Activated naive CD8-positive, alpha-beta T cell treated with anti-CD3 and anti-CD28 coated beads for 36 hours (primary cell): ENCODE results near the gene LRCH4. TPM values are rescaled to one million over a fixed set of nuclear protein-coding genes. Genes with fewer than 3 reads are reported as not detected.

Experiments
- DNase-seq: peaks from one replicate; pipeline ENCODE4 v3.0.0; 2021
- H3K27ac Mint-ChIP-seq: one replicate; pipeline ENCODE4 v1.8.0; 2022; ENCODE audit warnings: mild to moderate bottlenecking, moderate library complexity, mixed read lengths
- H3K27me3 Mint-ChIP-seq: one replicate; pipeline ENCODE4 v1.8.0; 2022; ENCODE audit warnings: mild to moderate bottlenecking, mixed read lengths
- H3K36me3 Mint-ChIP-seq: one replicate; pipeline ENCODE4 v1.8.0; 2021; ENCODE audit warnings: mild to moderate bottlenecking, mixed read lengths
- H3K4me1 Mint-ChIP-seq: one replicate; pipeline ENCODE4 v1.8.0; 2021; ENCODE audit warnings: mixed read lengths
- H3K4me3 Mint-ChIP-seq: one replicate; pipeline ENCODE4 v1.8.0; 2022; ENCODE audit warnings: mild to moderate bottlenecking, moderate library complexity, mixed read lengths
- H3K9me3 Mint-ChIP-seq: one replicate; pipeline ENCODE4 v1.8.0; 2022; ENCODE audit warnings: mixed read lengths
- total RNA-seq, 2 experiments: library from RNA; stranded (reverse); gene quantifications; one replicate each; pipeline ENCODE4 v1.2.3, GENCODE V29; 2021

The LRCH4 gene
- 10 to 100 TPM; 65.6 to 68.1 TPM for total RNA-seq

- Mint-ChIP-seq H3K9me3 (no peaks in the 10 kb centered on the region), H3K27ac (peak within 1 kb of the TSS; percentile 76), H3K36me3 (no peaks in the 10 kb centered on the region), H3K4me1 (peaks cover 21% of the 10 kb centered on the region), H3K27me3 (peaks cover 8% of the 10 kb centered on the region), H3K4me3 (peak within 1 kb of the TSS; percentile 91)
- DNase-seq = peak; percentile 65
Measured at GRCh38 chr7:100585511-100586265, at the start of gene LRCH4. LRCH4 (minus strand) TSS chr7:100586129; CDS start chr7:100586100, 29 bp downstream.

GRCh38 chr7:100632951-100633717, 47.2 kb upstream of the LRCH4 start:
- Mint-ChIP-seq H3K9me3 (no peaks in the 10 kb centered on the region), H3K27ac (peak overlapping the region; percentile 91), H3K36me3 (peaks cover 16% of the 10 kb centered on the region), H3K27me3 (peaks cover 16% of the 10 kb centered on the region), H3K4me1 (peaks cover 11% of the 10 kb centered on the region), H3K4me3 (peak overlapping the region; percentile 88)
- peak; percentile 72 for DNase-seq

GRCh38 chr7:100630066-100630465, 44.1 kb upstream of the LRCH4 start:
- no peak for DNase-seq
- H3K9me3 Mint-ChIP-seq = no peaks in the 10 kb centered on the region
- peaks cover 21% of the 10 kb centered on the region for H3K4me1 Mint-ChIP-seq
- H3K27ac Mint-ChIP-seq = no peak overlapping the region
- no peak overlapping the region for H3K4me3 Mint-ChIP-seq
- H3K27me3 Mint-ChIP-seq = peaks cover 16% of the 10 kb centered on the region
- H3K36me3 Mint-ChIP-seq = peaks cover 14% of the 10 kb centered on the region

- H3K4me1 Mint-ChIP-seq = peaks cover 21% of the 10 kb centered on the region
- peak; percentile 31 for DNase-seq
- H3K27ac Mint-ChIP-seq = no peak overlapping the region
- no peak overlapping the region for H3K4me3 Mint-ChIP-seq
- H3K27me3 Mint-ChIP-seq = peaks cover 13% of the 10 kb centered on the region
- H3K36me3 Mint-ChIP-seq = peaks cover 14% of the 10 kb centered on the region
- H3K9me3 Mint-ChIP-seq = no peaks in the 10 kb centered on the region
Measured at GRCh38 chr7:100629117-100629716, 43.3 kb upstream of the LRCH4 start.

- peak overlapping the region; percentile 78 for H3K4me3 Mint-ChIP-seq
- peak overlapping the region; percentile 56 for H3K27ac Mint-ChIP-seq
- peaks cover 8% of the 10 kb centered on the region for H3K36me3 Mint-ChIP-seq
- H3K4me1 Mint-ChIP-seq = peaks cover 14% of the 10 kb centered on the region
- H3K9me3 Mint-ChIP-seq = no peaks in the 10 kb centered on the region
- no peak for DNase-seq
- H3K27me3 Mint-ChIP-seq = peaks cover 1% of the 10 kb centered on the region
Measured at GRCh38 chr7:100627238-100627549, 41.3 kb upstream of the LRCH4 start.

GRCh38 chr7:100626530-100627237, 40.8 kb upstream of the LRCH4 start:
- Mint-ChIP-seq H3K4me3 (peak overlapping the region; percentile 78), H3K36me3 (peaks cover 8% of the 10 kb centered on the region), H3K4me1 (peaks cover 13% of the 10 kb centered on the region), H3K9me3 (no peaks in the 10 kb centered on the region), H3K27ac (peak overlapping the region; percentile 81), H3K27me3 (no peaks in the 10 kb centered on the region)
- DNase-seq = peak; percentile 83

GRCh38 chr7:100626055-100626454, 40.1 kb upstream of the LRCH4 start:
- no peak for DNase-seq
- no peaks in the 10 kb centered on the region for H3K27me3 Mint-ChIP-seq
- peaks cover 8% of the 10 kb centered on the region for H3K36me3 Mint-ChIP-seq
- H3K4me3 Mint-ChIP-seq = peak overlapping the region; percentile 78
- H3K27ac Mint-ChIP-seq = no peak overlapping the region
- H3K9me3 Mint-ChIP-seq = no peaks in the 10 kb centered on the region
- peaks cover 11% of the 10 kb centered on the region for H3K4me1 Mint-ChIP-seq

GRCh38 chr7:100623951-100624824, 38.3 kb upstream of the LRCH4 start:
- H3K4me1 Mint-ChIP-seq = peaks cover 9% of the 10 kb centered on the region
- peaks cover 6% of the 10 kb centered on the region for H3K36me3 Mint-ChIP-seq
- H3K9me3 Mint-ChIP-seq = no peaks in the 10 kb centered on the region
- H3K27me3 Mint-ChIP-seq = no peaks in the 10 kb centered on the region
- H3K27ac Mint-ChIP-seq = no peak overlapping the region
- DNase-seq = no peak
- no peak overlapping the region for H3K4me3 Mint-ChIP-seq

GRCh38 chr7:100621554-100621953, 35.6 kb upstream of the LRCH4 start:
- Mint-ChIP-seq H3K27me3 (no peaks in the 10 kb centered on the region), H3K4me1 (peaks cover 6% of the 10 kb centered on the region), H3K9me3 (no peaks in the 10 kb centered on the region), H3K27ac (no peak overlapping the region), H3K4me3 (no peak overlapping the region), H3K36me3 (no peaks in the 10 kb centered on the region)
- DNase-seq = no peak

GRCh38 chr7:100620804-100621203, 34.9 kb upstream of the LRCH4 start:
- H3K27me3 Mint-ChIP-seq = no peaks in the 10 kb centered on the region
- H3K36me3 Mint-ChIP-seq = no peaks in the 10 kb centered on the region
- H3K4me3 Mint-ChIP-seq = no peak overlapping the region
- no peak for DNase-seq
- no peaks in the 10 kb centered on the region for H3K9me3 Mint-ChIP-seq
- no peak overlapping the region for H3K27ac Mint-ChIP-seq
- H3K4me1 Mint-ChIP-seq = peaks cover 2% of the 10 kb centered on the region

GRCh38 chr7:100620239-100620638, 34.3 kb upstream of the LRCH4 start:
- Mint-ChIP-seq H3K4me1 (no peaks in the 10 kb centered on the region), H3K9me3 (no peaks in the 10 kb centered on the region), H3K27ac (no peak overlapping the region), H3K27me3 (no peaks in the 10 kb centered on the region), H3K36me3 (no peaks in the 10 kb centered on the region), H3K4me3 (no peak overlapping the region)
- no peak for DNase-seq

- Mint-ChIP-seq H3K36me3 (no peaks in the 10 kb centered on the region), H3K27ac (no peak overlapping the region), H3K27me3 (no peaks in the 10 kb centered on the region), H3K9me3 (no peaks in the 10 kb centered on the region), H3K4me1 (peaks cover 10% of the 10 kb centered on the region), H3K4me3 (no peak overlapping the region)
- DNase-seq = no peak
Measured at GRCh38 chr7:100614308-100614861, 28.5 kb upstream of the LRCH4 start.

- peak overlapping the region; percentile 79 for H3K4me3 Mint-ChIP-seq
- H3K4me1 Mint-ChIP-seq = peaks cover 10% of the 10 kb centered on the region
- no peaks in the 10 kb centered on the region for H3K27me3 Mint-ChIP-seq
- no peaks in the 10 kb centered on the region for H3K9me3 Mint-ChIP-seq
- no peak overlapping the region for H3K27ac Mint-ChIP-seq
- no peaks in the 10 kb centered on the region for H3K36me3 Mint-ChIP-seq
- no peak for DNase-seq
Measured at GRCh38 chr7:100613412-100614175, 27.7 kb upstream of the LRCH4 start.
